ENCODE measurements around the gene TRIM33. TPM values are rescaled to one million over a fixed set of nuclear protein-coding genes. Genes with fewer than 3 reads are reported as not detected.

The TRIM33 gene
- total and polyA plus RNA-seq, 2 experiments from 2014 or later: 10.6 to 17.6 TPM

GRCh38 chr1:114479134-114479533 is 31.9 kb downstream of the TRIM33 start:
- no peaks in the 10 kb centered on the region for H3K36me3 ChIP-seq (ENCODE audit: low read depth)
- H2AFZ ChIP-seq: no peak overlapping the region
- DNase-seq: no peak
- no peak for TF ChIP-seq EZH2 (IDR thresholded peaks at IDR 0.05; ENCODE audit: insufficient read depth, poor library complexity, severe bottlenecking)
- no peak for TF ChIP-seq EZH2phosphoT487 (IDR thresholded peaks at IDR 0.05; ENCODE audit: insufficient read depth, low read depth)
- peaks cover 98% of the 10 kb centered on the region for H3K79me2 ChIP-seq (ENCODE audit: insufficient read depth)
- H3K4me1 ChIP-seq (ENCODE audit: insufficient read depth): peaks cover 11% of the 10 kb centered on the region
- no peak overlapping the region for H3K4me2 ChIP-seq (ENCODE audit: unreplicated experiment)
- no peaks in the 10 kb centered on the region for H3K9me2 ChIP-seq (ENCODE audit: insufficient read depth)
- H3F3A ChIP-seq (ENCODE audit: insufficient read depth): no peaks in the 10 kb centered on the region
- no peaks in the 10 kb centered on the region for H3K27me3 ChIP-seq (replicated peaks; ENCODE audit: insufficient read depth)
- no peak overlapping the region for H3K9ac ChIP-seq
- no peak overlapping the region for H3K27ac ChIP-seq
- H3K9me3 ChIP-seq (ENCODE audit: low read depth): no peaks in the 10 kb centered on the region
- in situ Hi-C loops (cut with MboI): no loop called here
- no peak overlapping the region for H3K4me3 ChIP-seq
- H4K20me1 ChIP-seq (ENCODE audit: insufficient read depth): no peaks in the 10 kb centered on the region; the same call in 1 of the 2 replicates
- 93 to 98% methylated on average over 2 of the region's 2 CpGs for WGBS, 2 experiments (ENCODE audit: low coverage in 1 of 2, low lambda C conversion rate in 2 of 2, missing lambda C conversion rate in 2 of 2)

- in situ Hi-C loops (cut with MboI): no loop called here
- Histone ChIP-seq H3F3A (ENCODE audit: insufficient read depth) (no peaks in the 10 kb centered on the region), H3K27ac (no peak overlapping the region), H2AFZ (no peak overlapping the region), H3K4me2 (ENCODE audit: unreplicated experiment) (no peak overlapping the region), H3K79me2 (ENCODE audit: insufficient read depth) (peaks cover 100% of the 10 kb centered on the region), H3K9ac (no peak overlapping the region), H4K20me1 (ENCODE audit: insufficient read depth) (no peaks in the 10 kb centered on the region), H3K4me1 (ENCODE audit: insufficient read depth) (peaks cover 14% of the 10 kb centered on the region), H3K9me2 (ENCODE audit: insufficient read depth) (no peaks in the 10 kb centered on the region), H3K4me3 (no peak overlapping the region), H3K9me3 (ENCODE audit: low read depth) (no peaks in the 10 kb centered on the region), H3K27me3 (replicated peaks; ENCODE audit: insufficient read depth) (no peaks in the 10 kb centered on the region), H3K36me3 (ENCODE audit: low read depth) (no peaks in the 10 kb centered on the region)
- WGBS, 2 experiments (ENCODE audit: low coverage in 1 of 2, low lambda C conversion rate in 2 of 2, missing lambda C conversion rate in 2 of 2): 97% methylated on average over 6 of the region's 6 CpGs
- no peak for TF ChIP-seq EZH2 (IDR thresholded peaks at IDR 0.05; ENCODE audit: insufficient read depth, poor library complexity, severe bottlenecking)
- no peak for TF ChIP-seq EZH2phosphoT487 (IDR thresholded peaks at IDR 0.05; ENCODE audit: insufficient read depth, low read depth)
- no peak for DNase-seq
These were observed 37.2 kb downstream of the TRIM33 start for GRCh38 chr1:114473796-114474195.

- Histone ChIP-seq H3K79me2 (ENCODE audit: insufficient read depth) (peaks cover 100% of the 10 kb centered on the region), H2AFZ (no peak overlapping the region), H3K9ac (no peak overlapping the region), H3K9me2 (ENCODE audit: insufficient read depth) (no peaks in the 10 kb centered on the region), H3F3A (ENCODE audit: insufficient read depth) (peaks cover 5% of the 10 kb centered on the region; the same call in 1 of the 2 replicates), H3K4me2 (ENCODE audit: unreplicated experiment) (no peak overlapping the region), H3K27me3 (replicated peaks; ENCODE audit: insufficient read depth) (no peaks in the 10 kb centered on the region), H4K20me1 (ENCODE audit: insufficient read depth) (no peaks in the 10 kb centered on the region; the same call in 1 of the 2 replicates), H3K4me3 (no peak overlapping the region), H3K9me3 (ENCODE audit: low read depth) (no peaks in the 10 kb centered on the region), H3K4me1 (ENCODE audit: insufficient read depth) (peaks cover 23% of the 10 kb centered on the region), H3K36me3 (ENCODE audit: low read depth) (no peaks in the 10 kb centered on the region), H3K27ac (no peak overlapping the region)
- no peak for DNase-seq
- TF ChIP-seq EZH2 (IDR thresholded peaks at IDR 0.05; ENCODE audit: insufficient read depth, poor library complexity, severe bottlenecking): no peak
- TF ChIP-seq EZH2phosphoT487 (IDR thresholded peaks at IDR 0.05; ENCODE audit: insufficient read depth, low read depth): no peak
- in situ Hi-C loops (cut with MboI): no loop called here
- 93 to 100% methylated on average over 3 of the region's 3 CpGs for WGBS, 2 experiments (ENCODE audit: low coverage in 1 of 2, low lambda C conversion rate in 2 of 2, missing lambda C conversion rate in 2 of 2)
These were observed 38.6 kb downstream of the TRIM33 start for GRCh38 chr1:114472408-114472807.

- peaks cover 5% of the 10 kb centered on the region; the same call in 1 of the 2 replicates for H3F3A ChIP-seq (ENCODE audit: insufficient read depth)
- no peak for DNase-seq
- H3K4me2 ChIP-seq (ENCODE audit: unreplicated experiment): no peak overlapping the region
- no peaks in the 10 kb centered on the region for H3K9me3 ChIP-seq (ENCODE audit: low read depth)
- H3K79me2 ChIP-seq (ENCODE audit: insufficient read depth): peaks cover 100% of the 10 kb centered on the region
- TF ChIP-seq EZH2 (IDR thresholded peaks at IDR 0.05; ENCODE audit: insufficient read depth, poor library complexity, severe bottlenecking) (no peak), EZH2phosphoT487 (IDR thresholded peaks at IDR 0.05; ENCODE audit: insufficient read depth, low read depth) (no peak)
- in situ Hi-C loops (cut with MboI): no loop called here
- no peak overlapping the region for H2AFZ ChIP-seq
- H3K4me1 ChIP-seq (ENCODE audit: insufficient read depth): peaks cover 12% of the 10 kb centered on the region; the same call in 1 of the 2 replicates
- no peak overlapping the region for H3K27ac ChIP-seq
- no peak overlapping the region for H3K9ac ChIP-seq
- H3K27me3 ChIP-seq (replicated peaks; ENCODE audit: insufficient read depth): no peaks in the 10 kb centered on the region
- H3K4me3 ChIP-seq: no peak overlapping the region
- WGBS, 2 experiments (ENCODE audit: low coverage in 1 of 2, low lambda C conversion rate in 2 of 2, missing lambda C conversion rate in 2 of 2): 76 to 78% methylated on average over 5 of the region's 5 CpGs
- no peaks in the 10 kb centered on the region for H3K9me2 ChIP-seq (ENCODE audit: insufficient read depth)
- no peaks in the 10 kb centered on the region for H3K36me3 ChIP-seq (ENCODE audit: low read depth)
- H4K20me1 ChIP-seq (ENCODE audit: insufficient read depth): no peaks in the 10 kb centered on the region; the same call in 1 of the 2 replicates
These were observed 40.3 kb downstream of the TRIM33 start for GRCh38 chr1:114470681-114471080.

Data from GM23248 (cell line).